H9 (cell line): Measurements from ENCODE around the gene HSD11B1. TPM values are rescaled to one million over a fixed set of nuclear protein-coding genes. Genes with fewer than 3 reads are reported as not detected.

Source experiments
- DNase-seq: peaks from one replicate; pipeline ENCODE4 v3.0.0-alpha.2; 2017
- H2AFZ ChIP-seq: one replicate; pipeline ENCODE4 v1.6.1; 2013; ENCODE audit warnings: mild to moderate bottlenecking, low read length, control low read depth, moderate library complexity
- H2AK5ac ChIP-seq: 2 replicates; pipeline ENCODE4 v1.6.1; 2013; ENCODE audit warnings: low read length, control low read depth, mixed read lengths; ENCODE audit not compliant: insufficient read length
- H2BK120ac ChIP-seq: one replicate; pipeline ENCODE4 v1.6.1; 2013; ENCODE audit warnings: low read depth, mild to moderate bottlenecking, low read length, control low read depth, inconsistent platforms; ENCODE audit not compliant: poor library complexity, severe bottlenecking
- H2BK12ac ChIP-seq: 2 replicates; pipeline ENCODE4 v1.6.1; 2013; ENCODE audit warnings: low read length, control low read depth, mixed read lengths, low read depth; ENCODE audit not compliant: insufficient read length
- H2BK15ac ChIP-seq: 2 replicates; pipeline ENCODE4 v1.6.1; 2013; ENCODE audit warnings: low read depth, low read length, control low read depth
- H2BK20ac ChIP-seq: one replicate; pipeline ENCODE4 v1.6.1; 2013; ENCODE audit warnings: low read depth, mild to moderate bottlenecking, low read length, control low read depth, inconsistent platforms; ENCODE audit not compliant: poor library complexity, severe bottlenecking
- H2BK5ac ChIP-seq: 2 replicates; pipeline ENCODE4 v1.6.1; 2013; ENCODE audit warnings: low read length, control low read depth, mixed read lengths; ENCODE audit not compliant: insufficient read length
- H3K14ac ChIP-seq: 2 replicates; pipeline ENCODE4 v1.6.1; 2013; ENCODE audit warnings: low read length, control low read depth; ENCODE audit not compliant: insufficient read depth
- H3K18ac ChIP-seq: 2 replicates; pipeline ENCODE4 v1.6.1; 2013; ENCODE audit warnings: low read depth, mild to moderate bottlenecking, mixed read lengths, low read length, control low read depth; ENCODE audit not compliant: insufficient read length
- H3K23ac ChIP-seq: 2 replicates; pipeline ENCODE4 v1.6.1; 2013; ENCODE audit warnings: low read length, control low read depth, mixed read lengths, low read depth; ENCODE audit not compliant: insufficient read length
- H3K23me2 ChIP-seq: 2 replicates; pipeline ENCODE4 v1.6.1; 2013; ENCODE audit warnings: low read depth, mild to moderate bottlenecking, mixed read lengths, low read length, control low read depth; ENCODE audit not compliant: insufficient read length, poor library complexity, severe bottlenecking
- H3K27ac ChIP-seq: 2 replicates; pipeline ENCODE4 v1.5.1; 2013; ENCODE audit warnings: low read length, control low read depth, mixed read lengths, low read depth; ENCODE audit not compliant: insufficient read length
- H3K27me3 ChIP-seq: 2 replicates; pipeline ENCODE4 v1.6.1; 2013; ENCODE audit warnings: low read length, control low read depth, inconsistent platforms; ENCODE audit not compliant: insufficient read depth
- H3K4ac ChIP-seq: 2 replicates; pipeline ENCODE4 v1.6.1; 2013; ENCODE audit warnings: low read depth, mild to moderate bottlenecking, control low read depth, inconsistent platforms, low read length, moderate library complexity
- H3K4me1 ChIP-seq: 2 replicates; pipeline ENCODE4 v1.6.1; 2013; ENCODE audit warnings: low read length, control low read depth, inconsistent platforms; ENCODE audit not compliant: insufficient read depth
- H3K4me2 ChIP-seq: 2 replicates; pipeline ENCODE4 v1.6.1; 2013; ENCODE audit warnings: low read length, control low read depth, mixed read lengths; ENCODE audit not compliant: insufficient read length, insufficient read depth
- H3K56ac ChIP-seq: 2 replicates; pipeline ENCODE4 v1.6.1; 2013; ENCODE audit warnings: low read depth, mild to moderate bottlenecking, mixed read lengths, low read length, control low read depth; ENCODE audit not compliant: insufficient read length
- H3K79me1 ChIP-seq: 2 replicates; pipeline ENCODE4 v1.6.1; 2013; ENCODE audit warnings: low read depth, mild to moderate bottlenecking, moderate library complexity, low read length, control low read depth, inconsistent platforms; ENCODE audit not compliant: insufficient read depth, poor library complexity, severe bottlenecking
- H3K79me2 ChIP-seq: 2 replicates; pipeline ENCODE4 v1.6.1; 2013; ENCODE audit warnings: low read length, control low read depth, inconsistent platforms; ENCODE audit not compliant: insufficient read depth
- H3K9ac ChIP-seq: 2 replicates; pipeline ENCODE4 v1.6.1; 2013; ENCODE audit warnings: low read length, control low read depth, mixed read lengths; ENCODE audit not compliant: insufficient read length; ENCODE audit errors: extremely low read depth
- H3K9me3 ChIP-seq: one replicate; pipeline ENCODE4 v1.6.1; 2013; ENCODE audit warnings: low read depth, low read length, inconsistent platforms; ENCODE audit not compliant: control insufficient read depth
- H3T11ph ChIP-seq: one replicate; pipeline ENCODE4 v1.6.1; 2013; ENCODE audit warnings: mild to moderate bottlenecking, low read length, control low read depth, inconsistent platforms
- H4K20me1 ChIP-seq: one replicate; pipeline ENCODE4 v1.6.1; 2013; ENCODE audit not compliant: control insufficient read depth, insufficient read length, insufficient read depth
- H4K5ac ChIP-seq: 2 replicates; pipeline ENCODE4 v1.6.1; 2013; ENCODE audit warnings: low read depth, mild to moderate bottlenecking, mixed read lengths, low read length, control low read depth; ENCODE audit not compliant: insufficient read length
- H4K8ac ChIP-seq: replicated peaks from 2 replicates; pipeline ENCODE4 v1.6.1; 2013; ENCODE audit warnings: low read length, control low read depth, mixed read lengths, low read depth; ENCODE audit not compliant: insufficient read length
- H4K91ac ChIP-seq: 2 replicates; pipeline ENCODE4 v1.6.1; 2013; ENCODE audit warnings: low read depth, mild to moderate bottlenecking, moderate library complexity, mixed read lengths, low read length, control low read depth; ENCODE audit not compliant: insufficient read length
- H3K27ac Mint-ChIP-seq, 3 experiments: 2 replicates in 2 of 3; 3 replicates in 1 of 3; pipeline ENCODE4 v1.8.0; 2020 to 2021; ENCODE audit warnings: mixed read lengths in 3 of 3, mild to moderate bottlenecking in 1 of 3, moderate library complexity in 1 of 3
- H3K27me3 Mint-ChIP-seq: 2 replicates; pipeline ENCODE4 v1.8.0; 2021; ENCODE audit warnings: low read depth, mild to moderate bottlenecking, moderate library complexity, mixed read lengths
- H3K36me3 Mint-ChIP-seq, 3 experiments: 2 replicates in 2 of 3; 3 replicates in 1 of 3; pipeline ENCODE4 v1.8.0; 2020 to 2021; ENCODE audit warnings: low read depth in 3 of 3, mixed read lengths in 3 of 3; ENCODE audit not compliant: insufficient read depth in 1 of 3
- H3K4me1 Mint-ChIP-seq, 2 experiments: 2 replicates each; pipeline ENCODE4 v1.8.0; 2020; ENCODE audit warnings: mixed read lengths in 2 of 2
- H3K4me3 Mint-ChIP-seq, 2 experiments: 2 replicates in 1 of 2; 3 replicates in 1 of 2; pipeline ENCODE4 v1.8.0; 2020 to 2021; ENCODE audit warnings: mild to moderate bottlenecking in 2 of 2, mixed read lengths in 2 of 2, moderate library complexity in 1 of 2
- H3K9me3 Mint-ChIP-seq, 2 experiments: 2 replicates in 1 of 2; 3 replicates in 1 of 2; pipeline ENCODE4 v1.8.0; 2020; ENCODE audit warnings: mild to moderate bottlenecking in 2 of 2, mixed read lengths in 2 of 2, moderate library complexity in 1 of 2
- CTCF ChIP-seq: fragments of 200-600 bp; sonication (generic); conservative IDR thresholded peaks from 3 replicates; pipeline ENCODE4 v1.8.0; 2021; ENCODE audit warnings: antibody characterized with exemption, mild to moderate bottlenecking
- WGBS: extraction: QIAGEN DNeasy Blood & Tissue Kit; methylation state at CpG from one replicate; pipeline ENCODE4 v1.1.7; 2013; ENCODE audit warnings: missing lambda C conversion rate, low lambda C conversion rate, mixed read lengths; ENCODE audit not compliant: insufficient read length; ENCODE audit errors: extremely low coverage; 5-methylcytosine and 5-hydroxymethylcytosine counted together
- total RNA-seq: library from RNA; stranded (reverse); gene quantifications from 2 replicates; pipeline ENCODE4 v1.2.1, GENCODE V29; 2021

HSD11B1 gene
- total RNA-seq, 1 experiment from 2014 or later = not detected

DNA sequence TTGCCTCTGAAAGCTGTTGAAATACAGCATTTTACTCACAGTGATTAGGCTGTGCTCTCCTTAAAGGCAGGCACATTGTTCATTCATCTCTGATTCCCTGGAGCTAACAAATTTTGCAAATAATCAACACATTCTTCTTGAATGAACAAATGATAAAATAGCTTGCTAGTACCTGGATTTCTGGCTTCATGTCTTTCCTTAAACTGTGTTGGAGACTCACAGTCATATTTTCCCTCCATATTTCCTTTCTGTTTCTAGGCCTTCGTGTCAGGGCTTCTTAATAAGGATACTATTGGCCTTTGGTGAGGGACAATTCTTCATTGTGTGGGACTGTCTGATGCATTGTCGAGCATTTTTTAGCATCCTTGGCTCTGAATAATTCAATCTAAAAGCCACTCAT lies 9.7 kb downstream of the HSD11B1 start:
- no peak overlapping the region for H4K91ac ChIP-seq
- H2AFZ ChIP-seq = no peak overlapping the region
- no peak overlapping the region for H2AK5ac ChIP-seq
- no peaks in the 10 kb centered on the region for H3K79me1 ChIP-seq
- no peak overlapping the region for H2BK15ac ChIP-seq
- Mint-ChIP-seq H3K27ac (no peak overlapping the region), H3K4me1 (no peaks in the 10 kb centered on the region), H3K9me3 (no peaks in the 10 kb centered on the region), H3K36me3 (no peaks in the 10 kb centered on the region), H3K4me3 (no peak overlapping the region), H3K27me3 (peaks cover 9% of the 10 kb centered on the region)
- H4K8ac ChIP-seq = no peak overlapping the region
- no peak overlapping the region for H2BK5ac ChIP-seq
- no peak overlapping the region for H3K56ac ChIP-seq
- H3K18ac ChIP-seq = no peak overlapping the region
- H3T11ph ChIP-seq = no peak overlapping the region
- H4K20me1 ChIP-seq = no peaks in the 10 kb centered on the region
- H3K4ac ChIP-seq = no peak overlapping the region
- no peak overlapping the region for H2BK12ac ChIP-seq
- no peak for TF ChIP-seq CTCF
- H3K23me2 ChIP-seq = no peaks in the 10 kb centered on the region
- no peaks in the 10 kb centered on the region for H3K9me3 ChIP-seq
- H3K79me2 ChIP-seq = no peaks in the 10 kb centered on the region
- no peaks in the 10 kb centered on the region; the same call in 1 of the 2 replicates for H3K4me1 ChIP-seq
- DNase-seq = no peak
- no peak overlapping the region for H4K5ac ChIP-seq
- no peaks in the 10 kb centered on the region for H3K27me3 ChIP-seq
- no peak overlapping the region for H3K23ac ChIP-seq
- no peak overlapping the region for H3K4me2 ChIP-seq
- H3K14ac ChIP-seq = no peak overlapping the region
- no peak overlapping the region for H3K27ac ChIP-seq
- WGBS = no CpG with 5 or more reads among the region's 2 CpGs
- H2BK120ac ChIP-seq = no peak overlapping the region
- no peak overlapping the region for H3K9ac ChIP-seq
- H2BK20ac ChIP-seq = no peak overlapping the region
